ENCODE results near the gene SGPL1.
"Not testable (repeated sequence)": the region's sequence is repeated elsewhere in the genome, so short reads cannot be mapped to it uniquely, and the experiment has no call there.

Gene SGPL1

GRCh38 chr10:70908406-70909296 lies 92.9 kb downstream of the SGPL1 start:
- no peak for DNase-seq

- DNase-seq, result no peak
Observed at GRCh38 chr10:70909326-70909935, 93.7 kb downstream of the SGPL1 start.

GRCh38 chr10:70910486-70911341 lies 95.0 kb downstream of the SGPL1 start:
- DNase-seq, result no peak

GRCh38 chr10:70911386-70911785 lies 95.6 kb downstream of the SGPL1 start:
- no peak for DNase-seq

GRCh38 chr10:70912556-70912955 lies 96.8 kb downstream of the SGPL1 start:
- DNase-seq, result no peak

GRCh38 chr10:70913191-70913892 lies 97.6 kb downstream of the SGPL1 start:
- no peak for DNase-seq

GRCh38 chr10:70913893-70914240 lies 98.1 kb downstream of the SGPL1 start:
- no peak for DNase-seq

- DNase-seq, result no peak
Observed at GRCh38 chr10:70914316-70914864, 98.6 kb downstream of the SGPL1 start.

GRCh38 chr10:70915206-70915605 lies 99.5 kb downstream of the SGPL1 start:
- no peak for DNase-seq

- DNase-seq, result no peak
Observed at GRCh38 chr10:70915806-70916205, 100.1 kb downstream of the SGPL1 start.

- DNase-seq, result no peak
Observed at GRCh38 chr10:70916241-70916640, 100.5 kb downstream of the SGPL1 start.

- peak in 1 of 2 experiments; percentile 33 for DNase-seq
Observed at GRCh38 chr10:70917226-70917625, 101.5 kb downstream of the SGPL1 start.

GRCh38 chr10:70917635-70918034 lies 101.9 kb downstream of the SGPL1 start:
- no peak for DNase-seq

- peak in 1 of 2 experiments; percentile 48 for DNase-seq
Observed at GRCh38 chr10:70918851-70919530, 103.2 kb downstream of the SGPL1 start.

- not testable (repeated sequence) for DNase-seq
Observed at GRCh38 chr10:70919906-70920305, 104.2 kb downstream of the SGPL1 start.

GRCh38 chr10:70920519-70920918 lies 104.8 kb downstream of the SGPL1 start:
- no peak for DNase-seq

GRCh38 chr10:70921285-70921684 lies 105.5 kb downstream of the SGPL1 start:
- no peak for DNase-seq

GRCh38 chr10:70923696-70924095 lies 107.9 kb downstream of the SGPL1 start:
- no peak for DNase-seq

- peak in 1 of 2 experiments; percentile 5 for DNase-seq
Observed at GRCh38 chr10:70925377-70926225, 109.9 kb downstream of the SGPL1 start.

- no peak for DNase-seq
Observed at GRCh38 chr10:70926226-70927000, 110.7 kb downstream of the SGPL1 start.
